Measurements from ENCODE around the gene ZSWIM5.
"Not testable (repeated sequence)": the region's sequence is repeated elsewhere in the genome, so short reads cannot be mapped to it uniquely, and the experiment has no call there.

Gene ZSWIM5

DNA sequence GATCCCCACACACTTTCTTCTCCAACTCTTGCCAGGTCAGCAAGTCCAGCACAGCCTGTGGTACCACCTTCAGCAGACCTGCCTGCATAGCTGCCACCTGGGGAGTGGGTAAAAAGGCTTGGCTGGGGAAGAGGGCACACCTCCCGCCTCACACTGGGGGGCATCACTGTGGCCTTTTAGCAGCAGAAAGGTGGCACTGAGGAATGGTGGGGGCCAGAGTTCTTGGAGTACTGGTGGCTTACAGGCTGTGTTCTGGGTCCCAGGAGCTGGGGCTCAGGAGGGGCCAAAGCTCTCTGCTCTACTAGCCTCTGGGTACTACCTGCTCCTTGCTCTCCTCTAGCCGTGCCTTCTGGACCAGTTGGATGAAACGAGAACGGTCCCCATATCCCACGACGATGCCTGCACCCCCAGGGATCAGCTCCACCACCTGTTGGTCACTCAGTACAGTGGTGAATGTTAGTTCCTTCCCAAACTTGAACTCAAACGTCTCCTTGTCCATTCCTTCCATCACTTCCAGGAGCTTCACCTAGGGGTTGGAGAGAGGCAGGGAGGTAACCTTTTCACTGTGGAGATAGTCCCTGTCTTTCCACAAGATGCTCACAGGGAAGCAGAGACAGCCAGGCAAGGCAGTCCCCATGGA, 202.0 kb downstream of the ZSWIM5 start:
- no peak overlapping the region for H3K4me3 ChIP-seq (ENCODE audit: low read depth, low read length)
- TF ChIP-seq, protein P1, sequence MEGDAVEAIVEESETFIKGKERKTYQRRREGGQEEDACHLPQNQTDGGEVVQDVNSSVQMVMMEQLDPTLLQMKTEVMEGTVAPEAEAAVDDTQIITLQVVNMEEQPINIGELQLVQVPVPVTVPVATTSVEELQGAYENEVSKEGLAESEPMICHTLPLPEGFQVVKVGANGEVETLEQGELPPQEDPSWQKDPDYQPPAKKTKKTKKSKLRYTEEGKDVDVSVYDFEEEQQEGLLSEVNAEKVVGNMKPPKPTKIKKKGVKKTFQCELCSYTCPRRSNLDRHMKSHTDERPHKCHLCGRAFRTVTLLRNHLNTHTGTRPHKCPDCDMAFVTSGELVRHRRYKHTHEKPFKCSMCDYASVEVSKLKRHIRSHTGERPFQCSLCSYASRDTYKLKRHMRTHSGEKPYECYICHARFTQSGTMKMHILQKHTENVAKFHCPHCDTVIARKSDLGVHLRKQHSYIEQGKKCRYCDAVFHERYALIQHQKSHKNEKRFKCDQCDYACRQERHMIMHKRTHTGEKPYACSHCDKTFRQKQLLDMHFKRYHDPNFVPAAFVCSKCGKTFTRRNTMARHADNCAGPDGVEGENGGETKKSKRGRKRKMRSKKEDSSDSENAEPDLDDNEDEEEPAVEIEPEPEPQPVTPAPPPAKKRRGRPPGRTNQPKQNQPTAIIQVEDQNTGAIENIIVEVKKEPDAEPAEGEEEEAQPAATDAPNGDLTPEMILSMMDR (IDR thresholded peaks at IDR 0.05; ENCODE audit: borderline replicate concordance, insufficient read depth, low read depth, low read length): no peak

DNA sequence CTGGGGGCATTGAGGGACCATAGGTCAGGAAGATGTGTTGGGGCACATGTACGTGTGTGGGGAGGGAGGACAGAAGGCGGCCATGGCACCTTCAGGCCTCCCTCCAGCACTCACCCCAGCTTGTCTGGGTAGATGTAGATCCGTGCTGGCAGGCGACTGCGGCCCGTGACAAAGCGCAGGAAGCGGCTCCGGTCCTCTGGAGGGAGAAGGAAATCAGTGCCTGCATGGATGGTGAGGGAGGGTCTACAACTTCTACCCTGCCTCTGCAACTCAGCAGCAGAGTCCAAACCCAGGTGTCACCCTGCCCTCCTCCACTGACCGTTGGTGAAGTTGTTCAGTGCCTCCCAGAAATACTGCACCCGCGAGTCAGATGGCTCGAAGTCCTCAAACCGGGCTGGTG, 202.7 kb downstream of the ZSWIM5 start:
- no peak overlapping the region for H3K4me3 ChIP-seq (ENCODE audit: low read depth, low read length)
- TF ChIP-seq, protein P1 (IDR thresholded peaks at IDR 0.05; ENCODE audit: borderline replicate concordance, insufficient read depth, low read depth, low read length): no peak

DNA sequence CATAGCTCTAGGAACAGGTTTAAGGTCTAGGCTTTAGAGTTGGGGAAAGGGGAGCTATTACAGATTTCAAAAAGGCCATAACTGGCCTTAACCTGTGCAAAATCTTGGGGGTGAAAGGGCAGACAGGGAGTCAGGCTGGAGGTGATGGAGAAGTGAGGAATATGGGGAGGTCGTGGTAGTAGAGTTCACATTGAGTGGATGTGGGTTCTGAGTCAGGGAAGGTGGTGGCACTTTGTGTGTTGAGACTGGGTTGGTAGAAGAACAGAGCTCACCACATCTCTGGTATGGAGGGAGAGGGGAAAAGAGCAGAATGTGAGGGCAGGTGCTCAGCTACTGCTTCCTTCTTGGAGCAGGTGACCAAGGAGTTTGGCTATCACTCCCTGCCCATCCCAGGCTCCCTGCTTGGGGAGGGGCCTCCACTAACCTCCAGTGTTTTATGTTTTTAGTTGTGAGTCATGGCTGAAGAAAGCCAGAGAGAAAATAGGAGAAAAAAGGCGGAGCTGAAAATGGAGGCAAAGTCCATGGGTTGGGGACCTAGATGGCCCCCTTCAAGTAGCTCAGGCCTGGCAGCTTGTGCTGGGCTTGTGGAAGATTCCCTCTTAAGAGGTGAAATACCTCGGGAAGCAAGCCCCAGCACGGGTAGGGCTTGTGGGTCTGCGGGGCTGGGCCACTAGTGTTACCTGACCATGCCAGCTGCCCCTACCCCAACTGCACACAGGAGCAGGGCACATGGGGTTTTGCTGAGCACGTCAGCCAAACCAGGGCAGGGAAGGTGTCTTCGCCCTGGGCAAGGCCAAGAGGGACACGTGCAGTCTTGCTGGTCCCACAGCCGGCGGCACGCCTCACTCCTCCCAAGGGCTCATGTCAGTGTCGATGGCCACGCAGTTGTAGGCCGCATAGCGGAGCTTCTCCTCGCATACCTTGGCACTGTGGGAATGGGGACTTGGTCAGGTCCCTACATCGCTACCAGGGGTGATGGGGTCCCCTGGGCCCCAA, 203.5 kb downstream of the ZSWIM5 start:
- H3K4me3 ChIP-seq (ENCODE audit: low read depth, low read length): no peak overlapping the region
- TF ChIP-seq, protein P1 (IDR thresholded peaks at IDR 0.05; ENCODE audit: borderline replicate concordance, insufficient read depth, low read depth, low read length): no peak

DNA sequence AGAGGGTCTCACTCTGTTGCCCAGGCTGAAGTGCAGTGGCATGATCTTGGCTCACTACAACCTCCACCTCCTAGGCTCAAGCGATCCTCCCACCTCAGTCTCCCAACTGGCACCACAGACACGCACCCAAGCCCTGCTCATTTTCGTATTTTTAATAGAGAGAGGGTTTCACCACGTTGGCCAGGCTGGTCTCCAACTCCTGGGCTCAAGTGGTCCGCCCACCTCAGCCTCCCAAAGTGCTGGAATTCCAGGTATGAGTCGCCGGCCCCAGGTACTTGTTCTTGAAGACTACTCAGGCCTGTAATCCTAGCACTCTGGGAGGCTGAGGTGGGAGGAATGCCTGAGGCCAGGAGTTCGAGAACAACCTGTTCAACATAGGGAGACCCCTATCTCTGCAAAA, 204.8 kb downstream of the ZSWIM5 start:
- not testable (repeated sequence) for H3K4me3 ChIP-seq (ENCODE audit: low read depth, low read length)

- TF ChIP-seq, protein P1 (IDR thresholded peaks at IDR 0.05; ENCODE audit: borderline replicate concordance, insufficient read depth, low read depth, low read length): no peak
- no peak overlapping the region for H3K4me3 ChIP-seq (ENCODE audit: low read depth, low read length)
These were observed 205.4 kb downstream of the ZSWIM5 start for GRCh38 chr1:45001011-45001481.

- TF ChIP-seq, protein P1 (IDR thresholded peaks at IDR 0.05; ENCODE audit: borderline replicate concordance, insufficient read depth, low read depth, low read length): no peak
These were observed 207.2 kb downstream of the ZSWIM5 start for GRCh38 chr1:44999232-44999631.

GRCh38 chr1:44995467-44996238, 210.8 kb downstream of the ZSWIM5 start:
- H3K4me3 ChIP-seq (ENCODE audit: low read depth, low read length): no peak overlapping the region
- TF ChIP-seq, protein P1 (IDR thresholded peaks at IDR 0.05; ENCODE audit: borderline replicate concordance, insufficient read depth, low read depth, low read length): no peak

More at GRCh38 chr1:44999232-44999631, 207.2 kb downstream of the ZSWIM5 start:
- no peak overlapping the region for H3K4me3 ChIP-seq (ENCODE audit: low read depth, low read length)

Data from GM12875 (cell line).